Muscle layer of duodenum (tissue), 2 donors: ENCODE data around the gene GDAP1L1.

Experiments
- H3K27ac ChIP-seq: one replicate; pipeline ENCODE4 v1.7.0; 2013; ENCODE audit warnings: mild to moderate bottlenecking, low read length
- H3K27me3 ChIP-seq: one replicate; pipeline ENCODE4 v1.7.0; 2013; ENCODE audit warnings: low read depth, mild to moderate bottlenecking, control low read depth, low read length
- H3K36me3 ChIP-seq, 2 donors: one replicate each; pipeline ENCODE4 v1.7.0; 2013; ENCODE audit warnings: low read length in 2 of 2, control low read depth in 1 of 2, mild to moderate bottlenecking in 1 of 2; ENCODE audit not compliant: insufficient read depth in 2 of 2, control insufficient read depth in 1 of 2
- H3K4me1 ChIP-seq, 2 donors: one replicate each; pipeline ENCODE4 v1.7.0; 2013; ENCODE audit warnings: low read length in 2 of 2, mild to moderate bottlenecking in 2 of 2, control low read depth in 1 of 2, moderate library complexity in 1 of 2; ENCODE audit not compliant: insufficient read depth in 2 of 2, control insufficient read depth in 1 of 2
- H3K4me3 ChIP-seq, 2 donors: one replicate each; pipeline ENCODE4 v1.7.0; 2013; ENCODE audit warnings: low read length in 2 of 2, low read depth in 1 of 2, mild to moderate bottlenecking in 1 of 2
- H3K9me3 ChIP-seq, 2 donors: one replicate each; pipeline ENCODE4 v1.7.0; 2013; ENCODE audit warnings: low read length in 2 of 2, control low read depth in 1 of 2, mild to moderate bottlenecking in 1 of 2; ENCODE audit not compliant: control insufficient read depth in 1 of 2
- donor health status: healthy.

The GDAP1L1 gene

GRCh38 chr20:44247131-44247571 is at the start of gene GDAP1L1:
GDAP1L1 (plus strand) TSS chr20:44247308; CDS start chr20:44247335, 27 bp downstream.
- H3K27me3 ChIP-seq = no peaks in the 10 kb centered on the region
- peaks cover 0 to 8% of the 10 kb centered on the region in 2 donors for H3K4me1 ChIP-seq
- H3K36me3 ChIP-seq = no peaks in the 10 kb centered on the region
- H3K9me3 ChIP-seq = no peaks in the 10 kb centered on the region
- no peak within 1 kb of the TSS for H3K27ac ChIP-seq
- H3K4me3 ChIP-seq = peak within 1 kb of the TSS in 1 of 2 donors; percentile 53

- no peak overlapping the region for H3K27ac ChIP-seq
- H3K9me3 ChIP-seq = no peaks in the 10 kb centered on the region
- H3K4me3 ChIP-seq = no peak overlapping the region
- H3K4me1 ChIP-seq = peaks cover 1 to 9% of the 10 kb centered on the region in 2 donors
- H3K27me3 ChIP-seq = no peaks in the 10 kb centered on the region
- H3K36me3 ChIP-seq = peaks cover 43 to 52% of the 10 kb centered on the region in 2 donors
Measured at GRCh38 chr20:44198872-44199271, 48.2 kb upstream of the GDAP1L1 start.

- Histone ChIP-seq H3K4me3 (no peak overlapping the region), H3K36me3 (peaks cover 43 to 52% of the 10 kb centered on the region in 2 donors), H3K4me1 (peaks cover 8 to 15% of the 10 kb centered on the region in 2 donors), H3K9me3 (no peaks in the 10 kb centered on the region), H3K27me3 (no peaks in the 10 kb centered on the region), H3K27ac (no peak overlapping the region)
Measured at GRCh38 chr20:44199877-44200276, 47.2 kb upstream of the GDAP1L1 start.

GRCh38 chr20:44200371-44200770 is 46.7 kb upstream of the GDAP1L1 start:
- no peak overlapping the region for H3K27ac ChIP-seq
- H3K4me3 ChIP-seq = no peak overlapping the region
- no peaks in the 10 kb centered on the region for H3K27me3 ChIP-seq
- H3K36me3 ChIP-seq = peaks cover 46 to 54% of the 10 kb centered on the region in 2 donors
- no peaks in the 10 kb centered on the region for H3K9me3 ChIP-seq
- H3K4me1 ChIP-seq = peaks cover 8 to 16% of the 10 kb centered on the region in 2 donors

- Histone ChIP-seq H3K36me3 (peaks cover 50 to 56% of the 10 kb centered on the region in 2 donors), H3K4me3 (no peak overlapping the region), H3K27me3 (no peaks in the 10 kb centered on the region), H3K27ac (no peak overlapping the region), H3K9me3 (no peaks in the 10 kb centered on the region), H3K4me1 (peaks cover 8 to 16% of the 10 kb centered on the region in 2 donors)
Measured at GRCh38 chr20:44200983-44201382, 46.1 kb upstream of the GDAP1L1 start.

- H3K27ac ChIP-seq = peak overlapping the region; percentile 83
- peaks cover 38 to 46% of the 10 kb centered on the region in 2 donors for H3K36me3 ChIP-seq
- no peaks in the 10 kb centered on the region for H3K9me3 ChIP-seq
- H3K27me3 ChIP-seq = no peaks in the 10 kb centered on the region
- no peak overlapping the region for H3K4me3 ChIP-seq
- peaks cover 8 to 29% of the 10 kb centered on the region in 2 donors for H3K4me1 ChIP-seq
Measured at GRCh38 chr20:44203161-44203560, 43.9 kb upstream of the GDAP1L1 start.

- peaks cover 30 to 38% of the 10 kb centered on the region in 2 donors for H3K36me3 ChIP-seq
- H3K27ac ChIP-seq = peak overlapping the region; percentile 83
- no peaks in the 10 kb centered on the region for H3K9me3 ChIP-seq
- H3K4me3 ChIP-seq = no peak overlapping the region
- H3K27me3 ChIP-seq = no peaks in the 10 kb centered on the region
- peaks cover 12 to 39% of the 10 kb centered on the region in 2 donors for H3K4me1 ChIP-seq
Measured at GRCh38 chr20:44204156-44204831, 42.8 kb upstream of the GDAP1L1 start.

GRCh38 chr20:44204832-44205215 is 42.3 kb upstream of the GDAP1L1 start:
- Histone ChIP-seq H3K36me3 (peaks cover 29 to 33% of the 10 kb centered on the region in 2 donors), H3K27ac (peak overlapping the region; percentile 83), H3K27me3 (no peaks in the 10 kb centered on the region), H3K4me1 (peaks cover 12 to 39% of the 10 kb centered on the region in 2 donors), H3K9me3 (no peaks in the 10 kb centered on the region), H3K4me3 (no peak overlapping the region)

GRCh38 chr20:44206132-44206531 is 41.0 kb upstream of the GDAP1L1 start:
- Histone ChIP-seq H3K27ac (no peak overlapping the region), H3K27me3 (no peaks in the 10 kb centered on the region), H3K4me1 (peaks cover 12 to 39% of the 10 kb centered on the region in 2 donors), H3K4me3 (no peak overlapping the region), H3K9me3 (no peaks in the 10 kb centered on the region), H3K36me3 (peaks cover 22 to 32% of the 10 kb centered on the region in 2 donors)

GRCh38 chr20:44207126-44207723 is 39.9 kb upstream of the GDAP1L1 start:
- Histone ChIP-seq H3K27ac (peak overlapping the region; percentile 98), H3K27me3 (no peaks in the 10 kb centered on the region), H3K4me1 (peaks cover 16 to 48% of the 10 kb centered on the region in 2 donors), H3K4me3 (no peak overlapping the region), H3K9me3 (no peaks in the 10 kb centered on the region), H3K36me3 (peaks cover 17 to 21% of the 10 kb centered on the region in 2 donors)

- Histone ChIP-seq H3K4me3 (peak overlapping the region; percentile 78 to 92), H3K9me3 (no peaks in the 10 kb centered on the region), H3K4me1 (peaks cover 16 to 51% of the 10 kb centered on the region in 2 donors), H3K36me3 (peaks cover 9 to 20% of the 10 kb centered on the region in 2 donors), H3K27me3 (no peaks in the 10 kb centered on the region), H3K27ac (peak overlapping the region; percentile 98)
Measured at GRCh38 chr20:44208165-44208564, 38.9 kb upstream of the GDAP1L1 start.
